Neural crest cell (in vitro differentiated cells): ENCODE data around the gene NDUFS2. TPM values are rescaled to one million over a fixed set of nuclear protein-coding genes. Genes with fewer than 3 reads are reported as not detected.
A peak's percentile ranks its signal among the peaks of the same experiment; 100 is the strongest.

ENCODE experiments used
- DNase-seq: peaks from one replicate; pipeline ENCODE4 v3.0.0; 2021; ENCODE audit warnings: low read depth, mixed read lengths, low spot score
- H3K27ac Mint-ChIP-seq: one replicate; pipeline ENCODE4 v1.8.0; 2021; ENCODE audit warnings: mild to moderate bottlenecking, mixed read lengths; ENCODE audit not compliant: unreplicated experiment
- H3K27me3 Mint-ChIP-seq: 2 replicates; pipeline ENCODE4 v1.8.0; 2021; ENCODE audit warnings: low read depth, mild to moderate bottlenecking, mixed read lengths
- H3K36me3 Mint-ChIP-seq: 2 replicates; pipeline ENCODE4 v1.8.0; 2021; ENCODE audit warnings: low read depth, mild to moderate bottlenecking, mixed read lengths
- H3K4me1 Mint-ChIP-seq: 2 replicates; pipeline ENCODE4 v1.8.0; 2021; ENCODE audit warnings: mixed read lengths
- H3K4me3 Mint-ChIP-seq: one replicate; pipeline ENCODE4 v1.8.0; 2021; ENCODE audit warnings: mild to moderate bottlenecking, mixed read lengths
- H3K9me3 Mint-ChIP-seq: 2 replicates; pipeline ENCODE4 v1.8.0; 2021; ENCODE audit warnings: mixed read lengths
- CTCF ChIP-seq: fragments of 200-600 bp; sonication (generic); conservative IDR thresholded peaks from 2 replicates; pipeline ENCODE4 v1.5.0; 2021; ENCODE audit warnings: antibody characterized with exemption, mild to moderate bottlenecking
- total RNA-seq: library from RNA; stranded (reverse); gene quantifications from 2 replicates; pipeline ENCODE4 v1.2.1, GENCODE V29; 2021

Gene NDUFS2
- total RNA-seq, 1 donor from 2014 or later: 106 TPM

DNA sequence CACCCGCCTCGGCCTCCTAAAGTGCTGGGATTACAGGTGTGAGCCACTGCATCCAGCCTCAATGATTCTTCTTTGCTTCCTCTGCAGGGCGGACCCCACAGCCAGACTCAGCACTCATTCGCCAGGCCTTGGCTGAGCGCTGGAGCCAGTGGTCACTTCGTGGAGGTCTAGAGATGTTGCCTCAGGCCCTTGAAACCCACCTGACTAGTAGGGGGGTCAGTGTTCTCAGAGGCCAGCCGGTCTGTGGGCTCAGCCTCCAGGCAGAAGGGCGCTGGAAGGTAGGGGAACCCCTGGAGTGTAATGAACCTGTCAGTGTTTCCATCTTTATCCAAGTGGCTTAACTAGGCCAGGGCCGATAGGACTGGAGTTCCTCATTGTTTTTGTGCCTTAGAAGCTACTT, 33.3 kb upstream of the NDUFS2 start:
- no peaks in the 10 kb centered on the region for H3K9me3 Mint-ChIP-seq
- no peak overlapping the region for H3K27ac Mint-ChIP-seq
- peaks cover 3% of the 10 kb centered on the region for H3K36me3 Mint-ChIP-seq
- peaks cover 29% of the 10 kb centered on the region for H3K4me1 Mint-ChIP-seq
- DNase-seq: no peak
- peak overlapping the region; percentile 91 for H3K4me3 Mint-ChIP-seq
- no peak for TF ChIP-seq CTCF
- no peaks in the 10 kb centered on the region for H3K27me3 Mint-ChIP-seq

- Mint-ChIP-seq H3K4me3 (peak overlapping the region; percentile 76), H3K27ac (no peak overlapping the region), H3K9me3 (no peaks in the 10 kb centered on the region), H3K36me3 (peaks cover 3% of the 10 kb centered on the region), H3K4me1 (peaks cover 25% of the 10 kb centered on the region), H3K27me3 (no peaks in the 10 kb centered on the region)
- no peak for DNase-seq
- TF ChIP-seq CTCF: no peak
Measured at GRCh38 chr1:161171191-161171590, 31.0 kb upstream of the NDUFS2 start.

- Mint-ChIP-seq H3K4me3 (peak overlapping the region; percentile 76), H3K36me3 (peaks cover 3% of the 10 kb centered on the region), H3K9me3 (no peaks in the 10 kb centered on the region), H3K27me3 (no peaks in the 10 kb centered on the region), H3K4me1 (peaks cover 25% of the 10 kb centered on the region), H3K27ac (peak overlapping the region; percentile 67)
- TF ChIP-seq CTCF: no peak
- no peak for DNase-seq
Measured at GRCh38 chr1:161171696-161172095, 30.5 kb upstream of the NDUFS2 start.

- Mint-ChIP-seq H3K4me3 (peak overlapping the region; percentile 72), H3K27ac (peak overlapping the region; percentile 12), H3K4me1 (peaks cover 24% of the 10 kb centered on the region), H3K36me3 (peaks cover 3% of the 10 kb centered on the region), H3K9me3 (no peaks in the 10 kb centered on the region), H3K27me3 (no peaks in the 10 kb centered on the region)
- DNase-seq: no peak
- TF ChIP-seq CTCF: no peak
Measured at GRCh38 chr1:161172349-161172748, 29.8 kb upstream of the NDUFS2 start.

GRCh38 chr1:161172776-161173376, 29.3 kb upstream of the NDUFS2 start:
- peaks cover 29% of the 10 kb centered on the region for H3K4me1 Mint-ChIP-seq
- peak overlapping the region; percentile 72 for H3K4me3 Mint-ChIP-seq
- peak overlapping the region; percentile 12 for H3K27ac Mint-ChIP-seq
- peaks cover 3% of the 10 kb centered on the region for H3K36me3 Mint-ChIP-seq
- no peak for DNase-seq
- no peak for TF ChIP-seq CTCF
- no peaks in the 10 kb centered on the region for H3K27me3 Mint-ChIP-seq
- H3K9me3 Mint-ChIP-seq: no peaks in the 10 kb centered on the region
